Activated CD4-positive, alpha-beta T cell treated with anti-CD3 and anti-CD28 coated beads, Interleukin-2, amount 10 ng/mL, durations not matched to agents 24 days and 14 days (primary cell): ENCODE data around the gene TPSB2. TPM values are rescaled to one million over a fixed set of nuclear protein-coding genes. Genes with fewer than 3 reads are reported as not detected.
"Not testable (repeated sequence)": the region's sequence is repeated elsewhere in the genome, so short reads cannot be mapped to it uniquely, and the experiment has no call there.

ENCODE experiments used
- DNase-seq: peaks from one replicate; pipeline ENCODE4 v3.0.0; 2022
- H3K27ac Mint-ChIP-seq: one replicate; pipeline ENCODE4 v1.8.0; 2022; ENCODE audit warnings: mild to moderate bottlenecking, mixed read lengths
- H3K27me3 Mint-ChIP-seq: one replicate; pipeline ENCODE4 v1.8.0; 2022; ENCODE audit warnings: mixed read lengths
- H3K36me3 Mint-ChIP-seq: one replicate; pipeline ENCODE4 v1.8.0; 2022; ENCODE audit warnings: low read depth, mild to moderate bottlenecking, mixed read lengths
- H3K4me1 Mint-ChIP-seq: one replicate; pipeline ENCODE4 v1.8.0; 2021; ENCODE audit warnings: mixed read lengths
- H3K4me3 Mint-ChIP-seq: one replicate; pipeline ENCODE4 v1.8.0; 2022; ENCODE audit warnings: mild to moderate bottlenecking, moderate library complexity, mixed read lengths
- H3K9me3 Mint-ChIP-seq: one replicate; pipeline ENCODE4 v1.8.0; 2021; ENCODE audit warnings: mixed read lengths
- intact Hi-C: fragments of 100-400 bp; cut with micrococcal nuclease; formaldehyde crosslinking; loops from one replicate; pipeline ENCODE4 v1.15.1; 2023
- total RNA-seq: library from RNA; stranded (reverse); gene quantifications from 2 replicates; pipeline ENCODE4 v1.2.3, GENCODE V29; 2022

The TPSB2 gene
- total RNA-seq, 1 donor from 2014 or later: not detected

DNA sequence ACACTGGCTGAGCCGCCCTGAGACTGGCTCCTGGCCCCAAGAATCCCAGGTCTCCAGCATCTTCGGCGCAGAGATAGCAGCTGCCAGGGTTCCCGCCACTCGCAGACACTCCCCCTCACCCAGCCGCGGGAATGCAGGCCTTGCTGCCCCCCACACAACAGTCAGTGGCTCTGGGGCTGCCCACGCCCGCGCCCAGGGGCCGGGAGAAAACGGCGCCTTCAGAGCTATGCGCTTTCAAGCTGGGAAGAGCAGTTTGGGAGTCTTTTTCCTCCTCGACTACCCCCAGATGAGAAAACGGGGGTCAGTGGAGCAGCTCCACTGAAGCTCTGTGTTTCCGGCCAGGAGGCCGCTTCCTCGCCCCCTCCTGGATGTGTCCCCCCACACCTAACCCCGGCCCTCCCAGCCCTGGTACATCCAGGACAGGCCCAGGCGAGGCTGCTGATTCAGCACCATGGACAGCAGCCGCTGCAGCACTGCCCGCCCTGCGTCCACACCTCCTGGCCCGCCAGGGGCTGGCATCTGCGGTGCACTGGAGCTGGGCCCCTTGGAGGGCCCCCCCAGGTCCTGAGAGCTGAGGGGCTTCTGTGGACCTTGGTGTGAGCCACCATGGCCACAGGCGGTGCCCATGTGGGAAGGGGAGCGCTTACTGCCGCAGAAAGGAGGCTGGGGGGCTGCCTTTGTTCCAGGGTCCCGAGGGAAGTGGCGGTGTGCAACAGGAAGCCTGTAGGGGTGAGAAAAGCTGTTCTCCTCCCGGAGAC, 41.4 kb downstream of the TPSB2 start:
- intact Hi-C loops: no loop called here
- H3K4me1 Mint-ChIP-seq: no peaks in the 10 kb centered on the region
- no peaks in the 10 kb centered on the region for H3K9me3 Mint-ChIP-seq
- H3K36me3 Mint-ChIP-seq: no peaks in the 10 kb centered on the region
- H3K27ac Mint-ChIP-seq: no peak overlapping the region
- no peaks in the 10 kb centered on the region for H3K27me3 Mint-ChIP-seq
- no peak overlapping the region for H3K4me3 Mint-ChIP-seq
- DNase-seq: peak; percentile 87

DNA sequence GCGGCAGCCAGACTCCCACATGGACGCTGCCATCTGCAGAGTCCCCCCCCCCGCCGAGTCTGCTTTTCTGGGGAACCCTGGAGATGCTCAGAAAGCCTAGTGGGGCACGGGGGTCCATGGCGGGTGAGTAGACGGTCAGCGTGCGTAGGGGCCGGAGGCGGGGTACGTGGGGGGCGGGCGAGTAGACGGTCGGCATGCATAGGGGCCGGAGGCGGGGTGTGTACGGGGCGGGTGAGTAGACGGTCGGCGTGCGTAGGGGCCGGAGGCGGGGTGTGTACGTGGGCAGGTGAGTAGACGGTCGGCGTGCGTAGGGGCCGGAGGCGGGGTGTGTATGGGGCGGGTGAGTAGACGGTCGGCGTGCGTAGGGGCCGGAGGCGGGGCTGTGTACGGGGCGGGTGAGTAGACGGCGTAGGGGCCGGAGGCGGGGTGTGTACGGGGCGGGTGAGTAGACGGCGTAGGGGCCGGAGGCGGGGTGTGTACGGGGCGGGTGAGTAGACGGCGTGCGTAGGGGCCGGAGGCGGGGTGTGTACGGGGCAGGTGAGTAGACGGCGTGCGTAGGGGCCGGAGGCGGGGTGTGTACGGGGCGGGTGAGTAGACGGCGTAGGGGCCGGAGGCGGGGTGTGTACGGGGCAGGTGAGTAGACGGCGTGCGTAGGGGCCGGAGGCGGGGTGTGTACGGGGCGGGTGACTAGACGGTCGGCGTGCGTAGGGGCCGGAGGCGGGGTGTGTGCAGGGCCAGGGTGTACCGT, 44.4 kb downstream of the TPSB2 start:
- H3K9me3 Mint-ChIP-seq, H3K27ac Mint-ChIP-seq, H3K4me1 Mint-ChIP-seq, H3K4me3 Mint-ChIP-seq, DNase-seq, H3K36me3 Mint-ChIP-seq, H3K27me3 Mint-ChIP-seq, intact Hi-C loops: not testable (repeated sequence)

DNA sequence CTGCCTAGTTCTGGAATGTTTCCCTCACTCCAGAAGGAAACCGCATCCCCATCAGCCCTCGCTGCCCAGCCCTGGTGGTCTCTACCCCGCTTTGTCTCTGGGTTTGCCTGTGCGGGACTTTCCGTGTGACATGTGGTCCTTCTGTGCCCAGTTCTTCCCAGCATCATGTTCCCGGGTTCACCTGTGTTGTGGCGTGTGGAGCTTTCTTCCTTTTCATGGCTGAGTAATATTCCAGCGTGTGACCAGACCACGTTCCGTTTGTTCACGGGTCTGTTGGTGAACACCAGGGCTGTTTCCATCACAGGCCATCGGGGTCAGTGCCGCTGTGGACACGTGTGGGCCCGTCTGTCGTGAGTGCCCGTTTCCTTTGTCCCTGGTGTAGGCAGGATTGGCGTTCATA, 45.0 kb downstream of the TPSB2 start:
- Mint-ChIP-seq H3K27me3 (no peaks in the 10 kb centered on the region), H3K4me3 (no peak overlapping the region), H3K4me1 (no peaks in the 10 kb centered on the region), H3K36me3 (no peaks in the 10 kb centered on the region), H3K9me3 (no peaks in the 10 kb centered on the region), H3K27ac (no peak overlapping the region)
- no peak for DNase-seq
- intact Hi-C loops: no loop called here

DNA sequence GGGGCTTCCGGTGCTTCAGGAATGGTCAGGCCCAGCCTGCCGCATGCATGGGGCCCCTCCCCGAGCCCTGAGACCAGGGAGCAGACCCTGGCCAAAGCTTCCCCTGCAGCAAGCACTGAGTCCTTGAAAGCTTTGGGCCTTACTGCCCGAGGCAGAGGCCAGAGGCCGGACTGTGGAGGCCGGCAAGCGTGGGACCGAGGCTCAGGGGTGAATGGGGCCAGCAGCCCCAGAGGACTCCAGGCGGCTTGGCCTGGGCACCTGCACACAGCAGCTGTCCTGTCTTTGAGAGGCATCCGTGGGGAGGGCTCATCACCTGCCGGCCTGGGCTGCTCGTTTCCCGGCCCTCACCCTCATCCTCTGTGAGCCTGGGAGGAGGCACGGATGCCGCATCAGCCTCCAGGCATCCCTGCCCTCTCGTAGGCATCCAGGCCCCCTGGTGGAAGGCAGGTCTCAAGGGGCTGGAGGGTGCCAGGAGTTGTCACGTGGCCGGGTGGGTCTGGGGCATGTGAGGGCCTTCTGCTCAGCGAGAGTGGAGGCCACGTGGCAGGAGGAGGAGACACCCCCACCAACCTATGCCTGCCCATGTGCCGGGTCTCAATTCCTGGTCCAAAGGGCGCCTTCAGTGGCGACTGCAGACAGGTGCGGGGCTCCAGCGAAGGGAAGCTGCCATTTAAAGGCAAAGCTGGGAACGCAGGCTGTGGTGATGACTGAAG, 45.7 kb downstream of the TPSB2 start:
- Mint-ChIP-seq H3K36me3 (no peaks in the 10 kb centered on the region), H3K27ac (no peak overlapping the region), H3K4me3 (no peak overlapping the region), H3K27me3 (no peaks in the 10 kb centered on the region), H3K4me1 (no peaks in the 10 kb centered on the region), H3K9me3 (no peaks in the 10 kb centered on the region)
- intact Hi-C loops: no loop called here
- DNase-seq: no peak

DNA sequence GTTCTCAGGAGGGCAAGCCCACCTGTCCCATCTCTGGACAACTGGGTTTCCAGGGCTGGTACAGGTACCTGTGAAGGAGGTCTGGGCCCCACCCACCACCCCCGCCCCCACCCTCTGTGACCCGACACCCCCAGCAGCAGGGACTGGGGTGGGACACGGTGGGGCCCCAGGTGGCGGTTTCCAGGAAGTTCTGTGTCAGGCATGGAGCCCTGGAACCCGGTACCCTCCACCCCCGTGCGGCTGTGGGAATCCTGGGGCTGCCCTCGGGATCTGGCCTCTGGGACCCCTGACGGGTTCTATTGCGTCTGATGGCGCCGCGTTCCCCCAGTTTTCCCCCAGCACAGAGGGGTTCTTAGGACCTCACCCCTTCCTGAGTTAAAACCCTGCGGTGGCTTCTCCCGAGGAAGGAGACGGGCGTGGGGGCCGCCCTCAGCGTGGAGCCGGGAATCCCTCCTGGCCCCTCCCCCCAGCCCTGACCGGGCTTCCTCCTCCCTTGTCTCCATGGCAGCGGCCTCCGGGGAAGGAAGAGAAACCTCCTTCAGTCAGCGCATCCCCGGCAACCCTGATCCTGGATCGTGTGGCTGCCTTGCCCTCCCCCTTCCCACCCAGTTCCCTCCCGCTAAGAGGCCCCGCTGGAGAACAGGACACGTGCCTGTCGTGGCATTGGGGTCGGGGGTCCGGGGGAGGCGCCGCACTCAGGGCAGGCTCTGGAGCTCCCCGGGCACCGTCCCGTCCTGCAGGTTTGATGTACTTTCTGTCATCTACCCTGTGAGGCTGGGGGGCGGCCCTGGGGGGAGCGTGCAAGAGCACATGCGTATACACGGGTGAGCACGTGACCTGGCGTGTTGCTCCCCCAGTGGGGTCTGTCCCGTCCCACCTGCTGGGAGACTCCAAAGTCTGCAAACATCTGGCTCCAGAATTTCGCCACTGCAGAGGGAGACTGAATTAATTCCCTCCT, 46.8 kb downstream of the TPSB2 start:
- no peaks in the 10 kb centered on the region for H3K9me3 Mint-ChIP-seq
- intact Hi-C loops: no loop called here
- H3K4me1 Mint-ChIP-seq: no peaks in the 10 kb centered on the region
- DNase-seq: no peak
- H3K4me3 Mint-ChIP-seq: no peak overlapping the region
- no peaks in the 10 kb centered on the region for H3K36me3 Mint-ChIP-seq
- H3K27ac Mint-ChIP-seq: no peak overlapping the region
- H3K27me3 Mint-ChIP-seq: no peaks in the 10 kb centered on the region

DNA sequence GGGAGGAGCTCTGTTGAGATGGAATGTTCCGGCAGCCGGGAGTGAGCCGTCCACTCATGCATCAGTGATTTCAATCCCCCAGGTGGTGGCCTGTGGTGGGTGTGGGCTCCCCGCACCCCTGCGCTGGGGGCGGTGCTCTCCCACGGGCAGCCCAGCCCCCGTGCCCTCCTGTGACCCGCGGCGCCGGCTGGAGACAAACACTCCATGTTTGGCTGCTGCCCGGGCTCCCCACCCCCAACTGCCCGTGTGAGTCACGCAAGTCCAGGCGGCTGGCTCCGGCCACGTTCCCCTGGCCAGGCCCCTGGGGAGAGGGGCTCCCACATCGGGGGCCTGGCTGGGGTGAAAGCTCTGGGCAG, 47.7 kb downstream of the TPSB2 start:
- DNase-seq: no peak
- H3K4me1 Mint-ChIP-seq: no peaks in the 10 kb centered on the region
- no peaks in the 10 kb centered on the region for H3K9me3 Mint-ChIP-seq
- H3K36me3 Mint-ChIP-seq: no peaks in the 10 kb centered on the region
- H3K27me3 Mint-ChIP-seq: no peaks in the 10 kb centered on the region
- intact Hi-C loops: no loop called here
- H3K4me3 Mint-ChIP-seq: no peak overlapping the region
- no peak overlapping the region for H3K27ac Mint-ChIP-seq

DNA sequence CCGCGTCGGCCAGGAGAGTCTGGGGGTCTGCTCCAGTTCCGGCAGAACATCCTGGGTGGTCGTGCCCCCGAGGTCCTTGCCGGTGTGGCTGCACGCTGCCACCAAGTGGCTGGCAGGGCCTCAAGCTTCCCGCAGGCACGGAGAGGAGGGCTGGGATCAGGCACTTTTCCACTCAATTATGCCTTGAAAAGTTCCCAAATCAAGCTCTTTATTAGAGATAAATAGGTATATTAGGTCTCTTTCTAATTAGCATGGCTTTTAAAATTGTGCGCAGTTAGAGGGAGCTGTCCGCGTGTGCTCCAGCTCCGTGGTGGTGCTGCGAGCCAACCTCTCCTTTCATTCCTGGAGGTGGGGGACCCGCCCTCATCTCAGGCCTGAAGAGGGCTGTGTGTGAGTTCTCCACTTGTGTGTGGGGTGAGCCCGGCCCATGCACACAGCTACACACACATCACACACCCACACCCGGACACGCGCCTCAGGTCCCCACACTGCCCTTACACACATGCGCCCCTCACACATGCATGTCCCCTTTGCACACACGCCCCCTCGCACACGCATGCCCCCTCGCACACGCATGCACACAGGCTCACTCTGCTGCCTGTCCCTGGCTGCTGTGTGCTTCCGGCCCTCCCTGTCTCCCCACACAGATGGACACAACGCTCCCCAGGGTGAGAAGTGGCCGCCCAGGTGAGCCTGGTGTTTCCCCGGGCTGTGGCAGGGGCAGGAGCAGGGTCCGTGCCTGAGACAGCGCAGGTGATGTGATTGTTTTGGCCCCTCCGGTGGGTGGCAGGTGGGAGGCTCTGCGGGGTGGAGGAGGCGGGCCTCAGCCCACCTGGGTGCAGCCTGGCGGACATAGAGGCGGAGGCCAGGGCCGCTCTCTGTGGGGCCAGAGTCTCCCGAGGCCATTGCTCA, 48.3 kb downstream of the TPSB2 start:
- Mint-ChIP-seq H3K4me3 (no peak overlapping the region), H3K27me3 (no peaks in the 10 kb centered on the region), H3K9me3 (no peaks in the 10 kb centered on the region), H3K36me3 (no peaks in the 10 kb centered on the region), H3K4me1 (no peaks in the 10 kb centered on the region), H3K27ac (no peak overlapping the region)
- no peak for DNase-seq
- intact Hi-C loops: no loop called here

DNA sequence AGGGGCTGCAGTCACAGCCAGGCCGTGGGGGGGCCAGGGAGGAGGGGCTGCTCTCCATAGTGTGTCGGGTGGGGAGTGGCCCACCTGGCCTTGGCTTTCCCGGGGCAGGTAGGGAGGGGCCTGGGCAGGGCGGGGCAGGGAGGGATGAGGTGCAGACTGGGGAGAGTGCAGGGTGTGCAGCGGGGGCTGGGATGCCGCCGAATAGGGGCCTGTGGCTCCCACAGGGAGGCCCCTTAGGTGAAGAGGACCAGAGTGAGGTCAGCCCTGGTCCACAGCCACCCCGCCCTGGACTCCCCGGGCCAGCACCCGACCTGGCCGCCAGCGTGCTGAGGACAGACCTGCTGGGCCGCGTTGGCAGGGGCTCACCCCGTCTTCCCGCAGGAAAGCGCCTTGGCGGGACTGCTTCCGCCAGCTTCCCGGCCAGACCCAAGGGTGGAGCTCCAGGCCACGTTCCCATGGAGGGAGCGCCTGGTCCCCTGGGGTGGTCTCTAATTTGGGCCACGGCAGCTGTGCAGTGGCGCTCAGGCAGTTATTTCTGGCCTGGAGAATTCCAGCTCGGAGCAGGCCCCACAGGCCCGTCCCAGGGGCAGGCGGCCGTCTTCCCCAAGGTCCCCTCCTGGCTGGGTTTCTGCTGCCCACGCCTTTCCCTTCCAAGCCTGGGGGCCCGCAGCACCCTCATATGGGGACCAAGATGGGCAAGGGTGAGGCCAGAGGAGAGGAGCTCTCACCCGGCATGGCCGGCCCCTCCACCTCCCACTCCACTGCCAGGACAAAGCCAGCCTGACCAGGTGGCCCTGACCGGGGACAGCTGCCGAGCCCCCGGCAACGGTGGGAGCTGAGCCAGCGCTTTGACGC, 49.2 kb downstream of the TPSB2 start:
- DNase-seq: no peak
- no peak overlapping the region for H3K27ac Mint-ChIP-seq
- no peaks in the 10 kb centered on the region for H3K4me1 Mint-ChIP-seq
- no peak overlapping the region for H3K4me3 Mint-ChIP-seq
- intact Hi-C loops: no loop called here
- no peaks in the 10 kb centered on the region for H3K27me3 Mint-ChIP-seq
- H3K9me3 Mint-ChIP-seq: no peaks in the 10 kb centered on the region
- H3K36me3 Mint-ChIP-seq: no peaks in the 10 kb centered on the region

Other genes with a start within 250 kb of the TPSB2 start
- gene SOX8, start 248.4 kb downstream of the TPSB2 start, total RNA-seq: 0.77 and 0.92 TPM in 2 replicates
- gene SSTR5, start 157.4 kb downstream of the TPSB2 start, total RNA-seq: not detected in 2 replicates
- not detected in 2 replicates for gene C1QTNF8, start 133.9 kb downstream of the TPSB2 start, total RNA-seq
- gene CACNA1H, start 77.1 kb downstream of the TPSB2 start, total RNA-seq: 0.05 and 0.07 TPM in 2 replicates
- gene TPSG1, start 4.9 kb downstream of the TPSB2 start, total RNA-seq: not detected in 2 replicates
- gene TPSAB1, start 10.5 kb upstream of the TPSB2 start, total RNA-seq: not detected in 2 replicates
- not detected in 2 replicates for gene TPSD1, start 25.9 kb upstream of the TPSB2 start, total RNA-seq
- 269 and 278 TPM in 2 replicates for gene UBE2I, start 79.5 kb upstream of the TPSB2 start, total RNA-seq
- gene BAIAP3, start 103.5 kb upstream of the TPSB2 start, total RNA-seq: 0.30 TPM in 1 of 2 replicates, not detected in the other
- 81.5 and 88.2 TPM in 2 replicates for gene TSR3, start 121.7 kb upstream of the TPSB2 start, total RNA-seq
- 23.3 and 23.9 TPM in 2 replicates for gene GNPTG, start 121.7 kb upstream of the TPSB2 start, total RNA-seq
- 38.4 and 43.9 TPM in 2 replicates for gene UNKL, start 184.5 kb upstream of the TPSB2 start, total RNA-seq
- gene UQCC4, start 190.6 kb upstream of the TPSB2 start, total RNA-seq: 22.3 and 24.6 TPM in 2 replicates
- gene PERCC1, start 200.9 kb upstream of the TPSB2 start, total RNA-seq: not detected in 2 replicates
- gene CCDC154, start 214.4 kb upstream of the TPSB2 start, total RNA-seq: 1.3 and 2.3 TPM in 2 replicates
- gene CLCN7, start 244.8 kb upstream of the TPSB2 start, total RNA-seq: 56.5 and 58.0 TPM in 2 replicates